ENCODE results near the gene RALGAPB.
"Not testable (repeated sequence)": the region's sequence is repeated elsewhere in the genome, so short reads cannot be mapped to it uniquely, and the experiment has no call there.

DNA sequence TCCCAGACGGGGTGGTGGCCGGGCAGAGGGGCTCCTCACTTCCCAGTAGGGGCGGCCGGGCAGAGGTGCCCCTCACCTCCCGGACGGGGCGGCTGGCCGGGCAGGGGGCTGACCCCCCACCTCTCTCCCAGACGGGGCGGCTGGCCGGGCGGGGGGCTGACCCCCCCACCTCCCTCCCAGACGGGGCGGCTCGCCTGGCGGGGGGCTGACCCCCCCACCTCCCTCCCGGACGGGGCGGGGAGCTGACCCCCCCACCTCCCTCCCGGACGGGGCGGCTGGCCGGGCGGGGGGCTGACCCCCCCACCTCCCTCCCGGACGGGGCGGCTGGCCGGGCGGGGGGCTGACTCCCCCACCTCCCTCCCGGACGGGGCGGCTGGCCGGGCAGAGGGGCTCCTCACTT, 11.5 kb upstream of the RALGAPB start:
- TF ChIP-seq, protein P1, sequence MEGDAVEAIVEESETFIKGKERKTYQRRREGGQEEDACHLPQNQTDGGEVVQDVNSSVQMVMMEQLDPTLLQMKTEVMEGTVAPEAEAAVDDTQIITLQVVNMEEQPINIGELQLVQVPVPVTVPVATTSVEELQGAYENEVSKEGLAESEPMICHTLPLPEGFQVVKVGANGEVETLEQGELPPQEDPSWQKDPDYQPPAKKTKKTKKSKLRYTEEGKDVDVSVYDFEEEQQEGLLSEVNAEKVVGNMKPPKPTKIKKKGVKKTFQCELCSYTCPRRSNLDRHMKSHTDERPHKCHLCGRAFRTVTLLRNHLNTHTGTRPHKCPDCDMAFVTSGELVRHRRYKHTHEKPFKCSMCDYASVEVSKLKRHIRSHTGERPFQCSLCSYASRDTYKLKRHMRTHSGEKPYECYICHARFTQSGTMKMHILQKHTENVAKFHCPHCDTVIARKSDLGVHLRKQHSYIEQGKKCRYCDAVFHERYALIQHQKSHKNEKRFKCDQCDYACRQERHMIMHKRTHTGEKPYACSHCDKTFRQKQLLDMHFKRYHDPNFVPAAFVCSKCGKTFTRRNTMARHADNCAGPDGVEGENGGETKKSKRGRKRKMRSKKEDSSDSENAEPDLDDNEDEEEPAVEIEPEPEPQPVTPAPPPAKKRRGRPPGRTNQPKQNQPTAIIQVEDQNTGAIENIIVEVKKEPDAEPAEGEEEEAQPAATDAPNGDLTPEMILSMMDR (IDR thresholded peaks at IDR 0.05): not testable (repeated sequence)
- not testable (repeated sequence) for TF ChIP-seq ZFX (IDR thresholded peaks at IDR 0.05; ENCODE audit: borderline replicate concordance)

Data from 22Rv1 (cell line).